K562 (cell line): Measurements from ENCODE around the gene TMEM143. TPM values are rescaled to one million over a fixed set of nuclear protein-coding genes. Genes with fewer than 3 reads are reported as not detected.
A peak's percentile ranks its signal among the peaks of the same experiment; 100 is the strongest.

Experiments used
- ATF1 ChIP-seq, 2 experiments: fragments of 450-650 bp in 1 of 2; IDR thresholded peaks; 2 replicates each; pipeline ENCODE4 v1.6.1; 2016; ENCODE audit warnings: missing compliant biosample characterization in 1 of 2, missing genetic modification characterization in 1 of 2
- BRCA1 ChIP-seq, 2 experiments: fragments of 450-650 bp in 1 of 2; sonication (generic) in 1 of 2; formaldehyde crosslinking in 1 of 2; IDR thresholded peaks; 2 replicates each; pipeline versions ENCODE4 v1.5.0 to v1.6.1; 2017 to 2020; ENCODE audit warnings: mild to moderate bottlenecking in 1 of 2, missing genetic modification reagents in 1 of 2
- CTBP1 ChIP-seq: fragments of 450-650 bp; IDR thresholded peaks from 2 replicates; pipeline ENCODE4 v1.6.1; 2016; ENCODE audit warnings: borderline replicate concordance
- HNRNPUL1 ChIP-seq: fragments of 200-400 bp; formaldehyde crosslinking; IDR thresholded peaks from 2 replicates; pipeline ENCODE4 v1.6.1; 2017; ENCODE audit warnings: low read length
- ILF3 ChIP-seq: fragments of 450-650 bp; IDR thresholded peaks from 2 replicates; pipeline ENCODE4 v1.6.1; 2018; ENCODE audit warnings: antibody characterized with exemption, mild to moderate bottlenecking, moderate library complexity, borderline replicate concordance
- MAZ ChIP-seq, 2 experiments: fragments of 450-650 bp in 1 of 2; sonication (generic) in 1 of 2; formaldehyde crosslinking; IDR thresholded peaks in 1 of 2; conservative IDR thresholded peaks in 1 of 2; 2 replicates each; pipeline versions ENCODE4 v1.4.0 to v1.5.0; 2020; ENCODE audit warnings: mild to moderate bottlenecking in 1 of 2, missing genetic modification reagents in 1 of 2
- RFX1 ChIP-seq: fragments of 450-650 bp; IDR thresholded peaks from 2 replicates; pipeline ENCODE4 v1.6.1; 2016; ENCODE audit warnings: mild to moderate bottlenecking, moderate library complexity
- RFX5 ChIP-seq: IDR thresholded peaks from 2 replicates; pipeline ENCODE4 v1.6.1; 2011; ENCODE audit warnings: low read depth, mild to moderate bottlenecking, improper control_type of control experiment, low read length
- ZNF280B ChIP-seq: fragments of 250-450 bp; sonication (Bioruptor Pico); IDR thresholded peaks from 2 replicates; pipeline ENCODE4 v1.5.1; 2021; ENCODE audit warnings: mild to moderate bottlenecking
- ZNF655 ChIP-seq: fragments of 250-450 bp; sonication (Bioruptor Pico); IDR thresholded peaks from 2 replicates; pipeline ENCODE4 v1.5.0; 2021
- polyA plus RNA-seq, 8 experiments: library from polyadenylated mRNA; depleted of rRNA in 4 of 8; stranded (reverse) in 5 of 8; unstranded in 3 of 8; fragments of >200 nt; fragmentation: Nextera tagmentation in 2 of 8; fragmentation: Illumina TruSeq in 1 of 8; extraction: Ambion mirVana in 2 of 8; extraction: Trizol in 1 of 8; gene quantifications; 2 replicates each; pipeline versions ENCODE4 v1.2.1 to v1.2.3, GENCODE V29; 2011 to 2014; ENCODE audit warnings: inconsistent platforms in 1 of 8, missing spikeins in 1 of 8
- total RNA-seq, 7 experiments: library from RNA; depleted of rRNA in 6 of 7; stranded (reverse); fragments of >200 nt in 6 of 7; fragmentation: Illumina TruSeq in 2 of 7; extraction: Trizol in 2 of 7; gene quantifications; 2 replicates each; pipeline versions ENCODE4 v1.2.1 to v1.2.3, GENCODE V29; 2011 to 2021; ENCODE audit warnings: low replicate concordance in 1 of 7
- TF ChIP-seq, protein P1 (sequence below): fragments of 450-650 bp; IDR thresholded peaks from 2 replicates; pipeline ENCODE4 v1.6.1; 2016; ENCODE audit warnings: antibody characterized with exemption

TMEM143 gene
- total and polyA plus RNA-seq, 9 of the 15 experiments (the other 6 are each of a cell fraction or from before 2014, with no cell fraction given) = 0.66 to 8.8 (median 4.3) TPM

DNA sequence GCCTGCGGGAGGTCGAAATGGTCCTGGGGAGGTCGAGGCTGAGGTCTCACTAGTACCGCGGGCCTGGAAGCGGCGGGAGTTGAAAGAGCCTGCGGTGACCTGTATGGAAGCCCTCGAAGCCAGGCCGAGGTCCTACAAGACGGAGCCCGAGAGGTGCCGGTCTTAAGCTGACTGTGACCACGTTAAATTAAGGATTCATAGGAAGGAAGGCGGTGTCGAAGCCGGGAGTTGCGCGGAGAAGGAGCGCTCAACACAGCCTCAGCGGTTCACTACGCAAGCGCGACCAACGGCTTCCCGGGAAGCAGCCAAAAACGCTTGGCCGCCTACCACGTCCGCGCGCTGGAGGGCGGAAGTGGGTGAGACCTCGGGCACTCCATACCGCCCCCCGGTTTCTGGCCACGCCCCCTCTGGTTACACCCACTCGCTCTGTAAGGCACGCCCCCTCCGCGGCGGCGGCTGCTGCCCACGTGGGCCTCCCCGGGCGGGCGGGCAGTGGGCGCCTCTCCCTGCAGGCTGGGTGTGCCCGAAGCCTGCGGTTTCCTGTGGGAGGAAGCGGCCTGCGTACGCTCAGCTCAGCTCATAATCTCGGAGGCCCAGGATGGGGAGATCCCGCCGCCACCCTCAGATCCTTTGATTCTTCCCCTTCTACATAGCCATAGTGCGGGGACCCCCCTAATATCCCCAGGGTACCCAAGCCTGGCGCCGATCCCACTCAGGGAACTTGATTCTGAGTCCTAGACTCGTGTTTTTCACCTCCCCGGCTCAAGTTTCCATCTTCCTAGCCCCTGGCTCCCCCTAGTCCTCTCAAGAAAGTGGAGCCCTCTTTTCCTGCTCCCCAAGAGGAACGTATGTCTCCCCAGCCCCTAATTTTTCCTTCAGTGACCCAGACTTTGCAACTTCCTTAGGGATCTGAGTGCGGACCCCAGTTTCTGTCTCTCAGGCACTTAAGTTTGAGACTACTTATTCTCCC, 41.8 kb downstream of the TMEM143 start (continued):
- TF ChIP-seq BRCA1 (IDR thresholded peaks at IDR 0.05) (no peak), BRCA1 (CRISPR knock-in tag; IDR thresholded peaks at IDR 0.05) (no peak), ILF3 (no peak), HNRNPUL1 (no peak), MAZ (CRISPR knock-in tag; conservative IDR thresholded peaks at IDR 0.05 in 1 of 2, IDR thresholded peaks at IDR 0.05 in 1 of 2) (peak; percentile 90 to 92), RFX5 (no peak), RFX1 (no peak), ZNF655 (CRISPR knock-in tag) (no peak), ZNF280B (CRISPR knock-in tag) (no peak), ATF1 (CRISPR knock-in tag; IDR thresholded peaks at IDR 0.05) (no peak), ATF1 (tag; IDR thresholded peaks at IDR 0.05) (peak; percentile 78), CTBP1 (peak; percentile 92; the same call in 1 of the 2 replicates)
- TF ChIP-seq, protein P1, sequence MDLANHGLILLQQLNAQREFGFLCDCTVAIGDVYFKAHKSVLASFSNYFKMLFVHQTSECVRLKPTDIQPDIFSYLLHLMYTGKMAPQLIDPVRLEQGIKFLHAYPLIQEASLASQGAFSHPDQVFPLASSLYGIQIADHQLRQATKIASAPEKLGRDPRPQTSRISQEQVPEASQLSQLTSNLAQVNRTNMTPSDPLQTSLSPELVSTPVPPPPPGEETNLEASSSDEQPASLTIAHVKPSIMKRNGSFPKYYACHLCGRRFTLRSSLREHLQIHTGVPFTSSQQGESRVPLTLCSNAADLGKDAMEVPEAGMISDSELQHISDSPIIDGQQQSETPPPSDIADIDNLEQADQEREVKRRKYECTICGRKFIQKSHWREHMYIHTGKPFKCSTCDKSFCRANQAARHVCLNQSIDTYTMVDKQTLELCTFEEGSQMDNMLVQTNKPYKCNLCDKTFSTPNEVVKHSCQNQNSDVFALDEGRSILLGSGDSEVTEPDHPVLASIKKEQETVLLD = no peak; the same call in 1 of the 2 replicates
